ENCODE data around the gene IL16.

DNA sequence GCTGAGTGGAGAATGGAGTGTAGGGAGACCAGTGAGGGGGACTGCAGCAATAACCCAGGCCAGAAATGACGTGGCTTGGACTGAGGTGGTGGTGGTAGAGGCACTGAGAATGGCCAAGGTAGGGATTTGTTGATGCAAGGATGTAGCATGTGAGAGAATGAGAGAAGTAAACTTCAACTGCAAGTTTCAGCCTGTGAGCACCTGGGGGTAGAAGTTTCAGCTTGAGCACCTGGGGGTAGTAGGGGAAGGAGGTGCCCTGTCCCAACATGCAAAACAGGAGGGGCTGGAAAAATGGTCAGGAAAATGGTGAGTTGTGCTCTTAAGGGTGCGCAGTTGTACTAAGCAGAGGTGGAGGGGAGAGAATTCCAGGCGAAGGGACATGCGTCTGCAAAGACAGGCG is 31.0 kb downstream of the IL16 start:
- TF ChIP-seq, protein P1, sequence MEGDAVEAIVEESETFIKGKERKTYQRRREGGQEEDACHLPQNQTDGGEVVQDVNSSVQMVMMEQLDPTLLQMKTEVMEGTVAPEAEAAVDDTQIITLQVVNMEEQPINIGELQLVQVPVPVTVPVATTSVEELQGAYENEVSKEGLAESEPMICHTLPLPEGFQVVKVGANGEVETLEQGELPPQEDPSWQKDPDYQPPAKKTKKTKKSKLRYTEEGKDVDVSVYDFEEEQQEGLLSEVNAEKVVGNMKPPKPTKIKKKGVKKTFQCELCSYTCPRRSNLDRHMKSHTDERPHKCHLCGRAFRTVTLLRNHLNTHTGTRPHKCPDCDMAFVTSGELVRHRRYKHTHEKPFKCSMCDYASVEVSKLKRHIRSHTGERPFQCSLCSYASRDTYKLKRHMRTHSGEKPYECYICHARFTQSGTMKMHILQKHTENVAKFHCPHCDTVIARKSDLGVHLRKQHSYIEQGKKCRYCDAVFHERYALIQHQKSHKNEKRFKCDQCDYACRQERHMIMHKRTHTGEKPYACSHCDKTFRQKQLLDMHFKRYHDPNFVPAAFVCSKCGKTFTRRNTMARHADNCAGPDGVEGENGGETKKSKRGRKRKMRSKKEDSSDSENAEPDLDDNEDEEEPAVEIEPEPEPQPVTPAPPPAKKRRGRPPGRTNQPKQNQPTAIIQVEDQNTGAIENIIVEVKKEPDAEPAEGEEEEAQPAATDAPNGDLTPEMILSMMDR (conservative IDR thresholded peaks at IDR 0.05; ENCODE audit: low read length) = no peak
- TF ChIP-seq EZH2phosphoT487 (IDR thresholded peaks at IDR 0.05; ENCODE audit: borderline replicate concordance, low read depth, low read length) = no peak

Measured in OCI-LY7 (cell line).